ENCODE results near the gene ERI3. TPM values are rescaled to one million over a fixed set of nuclear protein-coding genes. Genes with fewer than 3 reads are reported as not detected.

The ERI3 gene
- total and polyA plus RNA-seq, 9 of the 15 experiments (the other 6 are each of a cell fraction or from before 2014, with no cell fraction given) = 47.8 to 93.4 (median 67.2) TPM

GRCh38 chr1:44223187-44223610 lies 131.9 kb downstream of the ERI3 start:
- no peak for FAIRE-seq
- WGBS (ENCODE audit: insufficient coverage, low coverage, missing lambda C conversion rate) = 82% methylated on average over 10 of the region's 11 CpGs
- H3K79me2 ChIP-seq (ENCODE audit: control insufficient read depth, insufficient read depth, low read length) = no peaks in the 10 kb centered on the region
- no peak overlapping the region for H2AFZ ChIP-seq (ENCODE audit: low read depth, low read length)
- no peak overlapping the region for H3K4me2 ChIP-seq (ENCODE audit: insufficient read depth, low read length)
- CTCF ChIA-PET (ENCODE audit: low intra/inter-chr PET ratio) = no interaction called here
- in situ Hi-C loops (cut with MboI) = loop anchor here (10.0 kb wide), 1 partner anchor 372 kb away; no protein-coding TSS in a partner anchor
- BruUV-seq (replicated peaks) = no TSS peak
- TF ChIP-seq HMGXB4 (CRISPR knock-in tag; IDR thresholded peaks at IDR 0.05) (no peak), PHTF2 (CRISPR knock-in tag; IDR thresholded peaks at IDR 0.05) (no peak), POLR2AphosphoS2 (IDR thresholded peaks at IDR 0.05; ENCODE audit: low read length) (no peak), DEAF1 (CRISPR knock-in tag; IDR thresholded peaks at IDR 0.05) (no peak), ZNF41 (CRISPR knock-in tag; conservative IDR thresholded peaks at IDR 0.05) (no peak)
- H3K4me3 ChIP-seq = no peak overlapping the region
- H3K9me1 ChIP-seq (ENCODE audit: control insufficient read depth, insufficient read depth, low read length) = peaks cover 2% of the 10 kb centered on the region
- POLR2A ChIA-PET = interaction anchor here (1.3 to 4.1 kb wide), 2 partner anchors 12 to 15 kb away, joined by 3 to 14 read pairs; no protein-coding TSS in a partner anchor
- H3K27me3 ChIP-seq (ENCODE audit: control insufficient read depth in 2 of 2, insufficient read depth in 2 of 2, low read length in 2 of 2) = no peaks in the 10 kb centered on the region
- no peak overlapping the region for H3K27ac ChIP-seq (ENCODE audit: extremely low read depth, low read depth, low read length)
- H4K20me1 ChIP-seq (replicated peaks; ENCODE audit: control insufficient read depth, insufficient read depth, low read length) = no peaks in the 10 kb centered on the region; the same call in 1 of the 2 replicates
- H3K9me3 ChIP-seq (replicated peaks; ENCODE audit: control insufficient read depth, insufficient read depth, low read depth, low read length) = no peaks in the 10 kb centered on the region
- no peak for ATAC-seq
- H3K4me1 ChIP-seq (replicated peaks in 1 of 2; ENCODE audit: control insufficient read depth in 2 of 2, insufficient read depth in 2 of 2, low read length in 2 of 2) = peaks cover 10 to 12% of the 10 kb centered on the region in 2 experiments; a peak in 4 of 5 replicates
- H3K36me3 ChIP-seq (ENCODE audit: control insufficient read depth, insufficient read depth, low read length) = peaks cover 41% of the 10 kb centered on the region; the same call in 2 of the 3 replicates
- no peak for DNase-seq (ENCODE audit: extremely low read depth in 1 of 4, low spot score in 3 of 4)
- 0 out of 4 replicates have a peak overlapping the region, but pooled peaks of 1 of the 2 experiments have one; percentile 10 for H3K9ac ChIP-seq (ENCODE audit: insufficient read depth in 1 of 2, low read depth in 2 of 2, low read length in 2 of 2)
- intact Hi-C loops (cut with micrococcal nuclease) = no loop called here
